ENCODE results near the gene PRKN. TPM values are rescaled to one million over a fixed set of nuclear protein-coding genes. Genes with fewer than 3 reads are reported as not detected.
A peak's percentile ranks its signal among the peaks of the same experiment; 100 is the strongest.

Gene PRKN
- total RNA-seq, 1 experiment from 2014 or later, result not detected

- no peak for DNase-seq (ENCODE audit: low read depth)
These were observed 601.9 kb downstream of the PRKN start for GRCh38 chr6:162125659-162126058.

GRCh38 chr6:162124710-162125435 lies 602.7 kb downstream of the PRKN start:
- peak; percentile 34 for DNase-seq (ENCODE audit: low read depth)

GRCh38 chr6:162123797-162124196 lies 603.8 kb downstream of the PRKN start:
- DNase-seq (ENCODE audit: low read depth), result no peak

- DNase-seq (ENCODE audit: low read depth), result peak; percentile 30
These were observed 608.2 kb downstream of the PRKN start for GRCh38 chr6:162119341-162119740.

GRCh38 chr6:162118706-162119105 lies 608.9 kb downstream of the PRKN start:
- no peak for DNase-seq (ENCODE audit: low read depth)

GRCh38 chr6:162116902-162117525 lies 610.6 kb downstream of the PRKN start:
- DNase-seq (ENCODE audit: low read depth), result no peak

- no peak for DNase-seq (ENCODE audit: low read depth)
These were observed 618.0 kb downstream of the PRKN start for GRCh38 chr6:162109480-162110050.

GRCh38 chr6:162108041-162108440 lies 619.5 kb downstream of the PRKN start:
- DNase-seq (ENCODE audit: low read depth), result no peak

- no peak for DNase-seq (ENCODE audit: low read depth)
These were observed 627.5 kb downstream of the PRKN start for GRCh38 chr6:162100096-162100495.

- DNase-seq (ENCODE audit: low read depth), result peak; percentile 67
These were observed 627.9 kb downstream of the PRKN start for GRCh38 chr6:162099685-162100084.

- no peak for DNase-seq (ENCODE audit: low read depth)
These were observed 634.6 kb downstream of the PRKN start for GRCh38 chr6:162092816-162093502.

- DNase-seq (ENCODE audit: low read depth), result peak; percentile 21
These were observed 636.8 kb downstream of the PRKN start for GRCh38 chr6:162090734-162091133.

- DNase-seq (ENCODE audit: low read depth), result no peak
These were observed 639.5 kb downstream of the PRKN start for GRCh38 chr6:162088091-162088490.

GRCh38 chr6:162085561-162085960 lies 642.0 kb downstream of the PRKN start:
- no peak for DNase-seq (ENCODE audit: low read depth)

- DNase-seq (ENCODE audit: low read depth), result no peak
These were observed 645.0 kb downstream of the PRKN start for GRCh38 chr6:162082520-162082919.

GRCh38 chr6:162078667-162079066 lies 648.9 kb downstream of the PRKN start:
- DNase-seq (ENCODE audit: low read depth), result no peak

GRCh38 chr6:162078126-162078525 lies 649.4 kb downstream of the PRKN start:
- DNase-seq (ENCODE audit: low read depth), result no peak

GRCh38 chr6:162076816-162077215 lies 650.8 kb downstream of the PRKN start:
- DNase-seq (ENCODE audit: low read depth), result no peak

- DNase-seq (ENCODE audit: low read depth), result no peak
These were observed 652.8 kb downstream of the PRKN start for GRCh38 chr6:162074641-162075275.

- DNase-seq (ENCODE audit: low read depth), result no peak
These were observed 656.9 kb downstream of the PRKN start for GRCh38 chr6:162070639-162071038.

GRCh38 chr6:162069995-162070394 lies 657.6 kb downstream of the PRKN start:
- no peak for DNase-seq (ENCODE audit: low read depth)

GRCh38 chr6:162068340-162068739 lies 659.2 kb downstream of the PRKN start:
- no peak for DNase-seq (ENCODE audit: low read depth)
